OCI-LY1 (cell line): ENCODE results near the gene RENBP.
"Not testable (repeated sequence)": the region's sequence is repeated elsewhere in the genome, so short reads cannot be mapped to it uniquely, and the experiment has no call there.

Experiments used
- H2AFZ ChIP-seq: fragments of 200-600 bp; sonication (generic), shearing (Covaris generic); 2 replicates; pipeline ENCODE4 v1.6.0; 2014; ENCODE audit warnings: antibody characterized with exemption, mild to moderate bottlenecking, low read length
- H3F3A ChIP-seq: fragments of 200-600 bp; sonication (generic), shearing (Covaris generic); 2 replicates; pipeline ENCODE4 v1.6.0; 2014; ENCODE audit warnings: mild to moderate bottlenecking, antibody characterized with exemption, low read length, moderate library complexity; ENCODE audit not compliant: insufficient read depth
- H3K27ac ChIP-seq: fragments of 200-600 bp; sonication (generic); 2 replicates; pipeline ENCODE4 v1.5.1; 2014; ENCODE audit warnings: low read length, mixed run types, mild to moderate bottlenecking, low read depth; ENCODE audit not compliant: poor library complexity, severe bottlenecking
- H3K27me3 ChIP-seq: fragments of 200-600 bp; sonication (generic); 2 replicates; pipeline ENCODE4 v1.6.0; 2014; ENCODE audit warnings: antibody characterized with exemption, mild to moderate bottlenecking, low read length, moderate library complexity; ENCODE audit not compliant: insufficient read depth
- H3K36me3 ChIP-seq: fragments of 200-600 bp; sonication (generic); 2 replicates; pipeline ENCODE4 v1.6.1; 2014; ENCODE audit warnings: mild to moderate bottlenecking, antibody characterized with exemption, low read length, moderate library complexity, mixed read lengths; ENCODE audit not compliant: insufficient read depth
- H3K4me1 ChIP-seq: fragments of 200-600 bp; sonication (generic); 2 replicates; pipeline ENCODE4 v1.5.1; 2014; ENCODE audit warnings: mild to moderate bottlenecking, low read length, moderate library complexity; ENCODE audit not compliant: insufficient read depth, severe bottlenecking
- H3K4me2 ChIP-seq: fragments of 200-600 bp; sonication (generic), shearing (Covaris generic); 2 replicates; pipeline ENCODE4 v1.6.1; 2014; ENCODE audit warnings: low read length
- H3K4me3 ChIP-seq: fragments of 200-600 bp; sonication (generic); 2 replicates; pipeline ENCODE4 v1.5.1; 2014; ENCODE audit warnings: low read length, low read depth, mild to moderate bottlenecking, mixed read lengths; ENCODE audit not compliant: poor library complexity, severe bottlenecking
- H3K79me2 ChIP-seq: fragments of 200-600 bp; shearing (Covaris generic); 2 replicates; pipeline ENCODE4 v1.6.1; 2016; ENCODE audit warnings: mixed run types, low read length, mixed read lengths; ENCODE audit not compliant: insufficient read depth
- H3K9ac ChIP-seq: fragments of 200-600 bp; sonication (generic), shearing (Covaris generic); 2 replicates; pipeline ENCODE4 v1.6.1; 2014; ENCODE audit warnings: mild to moderate bottlenecking, low read length, mixed read lengths
- H3K9me2 ChIP-seq: fragments of 200-600 bp; sonication (generic), shearing (Covaris generic); 2 replicates; pipeline ENCODE4 v1.6.1; 2014; ENCODE audit warnings: low read depth, mild to moderate bottlenecking, low read length, mixed read lengths
- H3K9me3 ChIP-seq: fragments of 200-600 bp; shearing (Covaris generic); 2 replicates; pipeline ENCODE4 v1.6.1; 2014; ENCODE audit warnings: low read length, mixed read lengths
- H4K20me1 ChIP-seq: fragments of 200-600 bp; sonication (generic), shearing (Covaris generic); 2 replicates; pipeline ENCODE4 v1.6.0; 2016; ENCODE audit warnings: mild to moderate bottlenecking, low read length; ENCODE audit not compliant: insufficient read depth
- EZH2 ChIP-seq: fragments of 200-600 bp; sonication (generic), shearing (Covaris generic); IDR thresholded peaks from 2 replicates; pipeline ENCODE4 v1.8.0; 2017; ENCODE audit warnings: borderline replicate concordance, mixed run types, mild to moderate bottlenecking, antibody characterized with exemption, low read length, moderate library complexity, mixed read lengths
- TF ChIP-seq, protein P1 (sequence below): fragments of 200-600 bp; sonication (generic), shearing (Covaris generic); IDR thresholded peaks from 2 replicates; pipeline ENCODE4 v1.5.1; 2017; ENCODE audit warnings: mild to moderate bottlenecking, antibody characterized with exemption, low read length, moderate library complexity, mixed read lengths

Gene RENBP

DNA sequence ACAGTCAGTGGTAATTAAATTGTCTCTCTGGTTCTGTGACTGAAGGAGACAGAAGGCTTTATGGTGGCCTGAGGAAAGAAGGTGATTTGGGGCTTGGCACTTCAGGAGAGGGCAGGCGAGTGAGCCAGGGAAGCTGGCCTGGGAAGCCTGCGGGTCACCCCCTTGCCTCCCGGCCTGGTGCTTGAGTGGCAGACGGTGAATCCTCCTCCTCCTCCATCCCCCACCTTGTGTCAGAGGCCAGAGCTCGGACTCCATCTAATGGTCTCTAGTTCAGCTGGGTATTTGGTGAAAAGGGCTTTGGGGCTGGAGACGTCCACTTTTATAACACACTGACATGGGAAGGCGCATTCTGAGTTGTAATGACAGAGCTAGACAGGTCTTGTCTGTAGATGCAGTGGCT is 36.8 kb upstream of the RENBP start:
- H2AFZ ChIP-seq = no peak overlapping the region
- H3K4me2 ChIP-seq = no peak overlapping the region
- H3K27ac ChIP-seq = peak overlapping the region; percentile 73
- no peaks in the 10 kb centered on the region for H3K36me3 ChIP-seq
- peaks cover 44% of the 10 kb centered on the region for H3K4me1 ChIP-seq
- no peaks in the 10 kb centered on the region for H4K20me1 ChIP-seq
- H3K9ac ChIP-seq = no peak overlapping the region
- H3K4me3 ChIP-seq = no peak overlapping the region
- no peaks in the 10 kb centered on the region for H3K79me2 ChIP-seq
- H3F3A ChIP-seq = no peaks in the 10 kb centered on the region
- H3K9me2 ChIP-seq = no peaks in the 10 kb centered on the region
- H3K9me3 ChIP-seq = no peaks in the 10 kb centered on the region
- H3K27me3 ChIP-seq = no peaks in the 10 kb centered on the region
- TF ChIP-seq EZH2 = no peak
- TF ChIP-seq, protein P1, sequence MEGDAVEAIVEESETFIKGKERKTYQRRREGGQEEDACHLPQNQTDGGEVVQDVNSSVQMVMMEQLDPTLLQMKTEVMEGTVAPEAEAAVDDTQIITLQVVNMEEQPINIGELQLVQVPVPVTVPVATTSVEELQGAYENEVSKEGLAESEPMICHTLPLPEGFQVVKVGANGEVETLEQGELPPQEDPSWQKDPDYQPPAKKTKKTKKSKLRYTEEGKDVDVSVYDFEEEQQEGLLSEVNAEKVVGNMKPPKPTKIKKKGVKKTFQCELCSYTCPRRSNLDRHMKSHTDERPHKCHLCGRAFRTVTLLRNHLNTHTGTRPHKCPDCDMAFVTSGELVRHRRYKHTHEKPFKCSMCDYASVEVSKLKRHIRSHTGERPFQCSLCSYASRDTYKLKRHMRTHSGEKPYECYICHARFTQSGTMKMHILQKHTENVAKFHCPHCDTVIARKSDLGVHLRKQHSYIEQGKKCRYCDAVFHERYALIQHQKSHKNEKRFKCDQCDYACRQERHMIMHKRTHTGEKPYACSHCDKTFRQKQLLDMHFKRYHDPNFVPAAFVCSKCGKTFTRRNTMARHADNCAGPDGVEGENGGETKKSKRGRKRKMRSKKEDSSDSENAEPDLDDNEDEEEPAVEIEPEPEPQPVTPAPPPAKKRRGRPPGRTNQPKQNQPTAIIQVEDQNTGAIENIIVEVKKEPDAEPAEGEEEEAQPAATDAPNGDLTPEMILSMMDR = no peak

DNA sequence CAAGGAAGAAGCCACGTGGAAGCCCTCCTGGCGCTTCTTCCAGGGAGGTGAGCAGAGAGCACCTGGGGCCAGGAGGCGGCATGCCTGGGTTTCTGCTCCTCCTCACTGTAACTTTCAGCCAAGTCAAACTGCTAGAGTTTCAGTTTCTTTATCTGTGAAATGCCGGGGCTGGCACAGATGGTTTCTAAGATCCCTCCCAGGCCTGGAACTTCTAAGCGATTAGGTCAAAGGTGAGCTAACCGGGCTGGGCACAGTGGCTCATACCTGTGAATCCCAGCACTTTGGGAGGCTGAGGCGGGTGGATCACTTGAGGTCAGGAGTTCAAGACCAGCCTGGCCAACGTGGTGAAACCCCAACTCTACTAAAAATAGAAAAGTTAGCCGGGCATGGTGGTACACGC is 36.0 kb upstream of the RENBP start:
- not testable (repeated sequence) for H3K79me2 ChIP-seq, H3K9me2 ChIP-seq, H3K36me3 ChIP-seq, H2AFZ ChIP-seq, H4K20me1 ChIP-seq, H3F3A ChIP-seq, H3K9me3 ChIP-seq, H3K4me2 ChIP-seq, H3K4me3 ChIP-seq, H3K9ac ChIP-seq, H3K27me3 ChIP-seq
- Histone ChIP-seq H3K4me1 (peaks cover 36% of the 10 kb centered on the region), H3K27ac (peak overlapping the region; percentile 73)

DNA sequence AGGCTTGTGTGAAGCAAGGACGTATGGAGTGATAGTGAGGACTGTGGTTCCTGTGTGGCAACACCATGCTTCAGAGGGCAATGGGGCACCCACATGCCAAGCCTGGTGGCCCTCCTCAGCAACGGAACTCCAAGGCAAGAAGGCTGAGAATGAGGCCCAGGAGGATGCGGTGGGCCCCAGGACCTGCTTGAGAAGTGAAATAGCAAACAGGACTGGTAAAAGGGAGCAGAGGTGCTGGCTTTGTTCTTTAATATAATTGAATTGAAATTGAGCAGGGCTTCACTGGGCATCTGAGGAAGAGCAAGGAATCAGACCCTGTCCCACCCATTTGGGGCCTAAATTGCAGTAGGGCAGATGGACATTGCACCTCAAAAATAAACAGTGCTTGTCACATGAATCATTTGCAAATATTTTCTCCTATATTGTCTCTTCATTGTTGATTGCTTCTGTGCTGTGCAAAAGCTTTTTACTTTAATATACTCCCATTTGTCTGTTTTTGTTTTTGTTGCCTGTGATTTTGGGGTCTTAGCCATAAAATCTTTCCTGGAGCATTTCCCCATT is 30.4 kb upstream of the RENBP start:
- H3K4me2 ChIP-seq = no peak overlapping the region; the same call in 1 of the 2 replicates
- peak overlapping the region; percentile 100; the same call in 1 of the 2 replicates for H3K9ac ChIP-seq
- H3F3A ChIP-seq = no peaks in the 10 kb centered on the region
- no peaks in the 10 kb centered on the region for H3K9me3 ChIP-seq
- H3K27me3 ChIP-seq = no peaks in the 10 kb centered on the region
- H3K79me2 ChIP-seq = no peaks in the 10 kb centered on the region
- H3K4me1 ChIP-seq = peaks cover 19% of the 10 kb centered on the region
- H3K36me3 ChIP-seq = peaks cover under 1% of the 10 kb centered on the region; the same call in 1 of the 2 replicates
- H2AFZ ChIP-seq = no peak overlapping the region
- H3K27ac ChIP-seq = peak overlapping the region; percentile 98
- H3K4me3 ChIP-seq = no peak overlapping the region
- H4K20me1 ChIP-seq = no peaks in the 10 kb centered on the region
- no peaks in the 10 kb centered on the region for H3K9me2 ChIP-seq
- TF ChIP-seq, protein P1 = no peak
- TF ChIP-seq EZH2 = no peak
